Spleen (tissue), 7 donors: Measurements from ENCODE around the gene FCN3.

Source experiments
- POLR2A ChIP-seq, 3 donors: fragments of 450-650 bp; IDR thresholded peaks; one replicate each; pipeline ENCODE4 v1.5.1; 2017; ENCODE audit warnings: antibody characterized with exemption in 3 of 3, mild to moderate bottlenecking in 1 of 3
- POLR2AphosphoS5 ChIP-seq, 3 donors: sonication (generic); formaldehyde crosslinking; IDR thresholded peaks; one replicate each; pipeline ENCODE4 v1.5.1; 2017; ENCODE audit warnings: antibody characterized with exemption in 3 of 3
- TF ChIP-seq, protein P1 (sequence below), 11 experiments: fragments of 200-600 bp in 7 of 11; fragments of 450-650 bp in 4 of 11; sonication (generic) in 4 of 11; IDR thresholded peaks in 8 of 11; conservative IDR thresholded peaks in 3 of 11; 1 replicate in 7 of 11; 2 replicates in 4 of 11; pipeline versions ENCODE4 v1.4.0 to v1.8.0; 2016 to 2021; ENCODE audit warnings: antibody characterized with exemption in 11 of 11, inconsistent platforms in 4 of 11, mild to moderate bottlenecking in 1 of 11
- donor health status: DM: no; HTN: no; CAD: no; lungs with moderate emphysema.
- donor health status: DM: no; HTN: no; CAD: no.
- donor health status: DM: no; HTN: no; CAD: no.

DNA sequence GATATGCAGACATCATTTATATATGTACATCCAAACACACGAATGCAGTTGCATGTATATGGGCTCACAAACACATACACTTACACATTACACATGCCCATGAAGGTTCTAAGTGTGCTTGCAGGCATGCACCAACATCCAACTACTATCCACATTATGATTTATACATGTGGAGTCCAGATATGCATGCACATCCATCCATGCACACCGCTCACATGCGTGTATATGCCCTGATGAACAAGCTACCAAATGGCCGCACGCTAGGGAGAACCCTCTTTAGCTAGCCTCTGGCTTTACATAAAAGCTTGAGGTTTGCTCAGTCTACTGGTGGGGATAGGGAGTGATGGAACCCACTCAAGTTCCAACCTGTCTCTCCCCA, 26.3 kb upstream of the FCN3 start:
- TF ChIP-seq POLR2AphosphoS5 (IDR thresholded peaks at IDR 0.05) (peak in 1 of 3 donors; percentile 79), POLR2A (IDR thresholded peaks at IDR 0.05) (no peak)
- TF ChIP-seq, protein P1, sequence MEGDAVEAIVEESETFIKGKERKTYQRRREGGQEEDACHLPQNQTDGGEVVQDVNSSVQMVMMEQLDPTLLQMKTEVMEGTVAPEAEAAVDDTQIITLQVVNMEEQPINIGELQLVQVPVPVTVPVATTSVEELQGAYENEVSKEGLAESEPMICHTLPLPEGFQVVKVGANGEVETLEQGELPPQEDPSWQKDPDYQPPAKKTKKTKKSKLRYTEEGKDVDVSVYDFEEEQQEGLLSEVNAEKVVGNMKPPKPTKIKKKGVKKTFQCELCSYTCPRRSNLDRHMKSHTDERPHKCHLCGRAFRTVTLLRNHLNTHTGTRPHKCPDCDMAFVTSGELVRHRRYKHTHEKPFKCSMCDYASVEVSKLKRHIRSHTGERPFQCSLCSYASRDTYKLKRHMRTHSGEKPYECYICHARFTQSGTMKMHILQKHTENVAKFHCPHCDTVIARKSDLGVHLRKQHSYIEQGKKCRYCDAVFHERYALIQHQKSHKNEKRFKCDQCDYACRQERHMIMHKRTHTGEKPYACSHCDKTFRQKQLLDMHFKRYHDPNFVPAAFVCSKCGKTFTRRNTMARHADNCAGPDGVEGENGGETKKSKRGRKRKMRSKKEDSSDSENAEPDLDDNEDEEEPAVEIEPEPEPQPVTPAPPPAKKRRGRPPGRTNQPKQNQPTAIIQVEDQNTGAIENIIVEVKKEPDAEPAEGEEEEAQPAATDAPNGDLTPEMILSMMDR (IDR thresholded peaks at IDR 0.05 in 8 of 11, conservative IDR thresholded peaks at IDR 0.05 in 3 of 11): no peak
